SIG-M5 treated with dmso at 0.1 percent for 504 hours (cell line): ENCODE measurements around the gene CD276.
"Not testable (repeated sequence)": the region's sequence is repeated elsewhere in the genome, so short reads cannot be mapped to it uniquely, and the experiment has no call there.

Experiments used
- DNase-seq: peaks from one replicate; lab custom pipeline; 2025; ENCODE audit not compliant: unreplicated experiment; lab: John Stamatoyannopoulos, UW

CD276 gene

DNA sequence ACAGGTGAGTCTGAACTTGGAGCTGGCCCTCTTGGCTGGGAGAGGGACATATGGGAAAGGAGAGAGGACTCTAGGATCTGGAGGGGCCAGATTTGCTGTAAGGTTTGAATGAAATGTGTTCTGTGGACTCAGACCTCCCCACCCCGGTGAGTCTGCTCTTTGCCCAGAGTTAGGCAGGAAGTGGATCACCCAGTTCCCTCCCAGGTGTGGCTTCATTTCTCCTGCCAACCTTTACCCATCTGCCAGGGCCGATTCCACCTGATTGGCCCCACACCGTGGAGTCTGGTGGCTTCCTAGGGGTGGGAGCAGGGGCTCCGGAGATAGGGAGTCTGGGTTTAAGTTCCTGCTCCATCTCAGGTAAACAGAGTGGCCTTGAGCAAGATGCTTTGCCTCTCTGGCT is 25.5 kb downstream of the CD276 start:
- DNase-seq, result no peak

DNA sequence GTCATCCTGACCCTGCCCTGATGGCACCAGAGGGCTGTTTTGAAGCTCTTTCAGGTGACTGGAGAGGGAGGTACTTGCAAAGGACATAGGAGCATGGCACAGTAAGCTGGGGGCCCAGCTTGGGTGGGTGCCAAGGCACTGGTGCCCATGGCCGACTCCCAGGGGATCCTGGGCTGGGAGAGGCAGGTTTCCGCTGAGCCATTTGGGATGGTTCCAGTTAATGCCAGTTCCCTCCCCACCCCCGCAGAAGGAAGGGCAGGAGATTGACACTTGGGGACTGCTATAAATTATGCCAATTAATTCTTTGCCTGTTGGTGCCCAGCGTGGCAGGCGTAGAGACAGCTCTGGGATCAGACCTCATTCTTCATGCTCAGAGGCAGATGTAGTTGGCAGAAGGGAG is 26.1 kb downstream of the CD276 start:
- DNase-seq, result no peak

DNA sequence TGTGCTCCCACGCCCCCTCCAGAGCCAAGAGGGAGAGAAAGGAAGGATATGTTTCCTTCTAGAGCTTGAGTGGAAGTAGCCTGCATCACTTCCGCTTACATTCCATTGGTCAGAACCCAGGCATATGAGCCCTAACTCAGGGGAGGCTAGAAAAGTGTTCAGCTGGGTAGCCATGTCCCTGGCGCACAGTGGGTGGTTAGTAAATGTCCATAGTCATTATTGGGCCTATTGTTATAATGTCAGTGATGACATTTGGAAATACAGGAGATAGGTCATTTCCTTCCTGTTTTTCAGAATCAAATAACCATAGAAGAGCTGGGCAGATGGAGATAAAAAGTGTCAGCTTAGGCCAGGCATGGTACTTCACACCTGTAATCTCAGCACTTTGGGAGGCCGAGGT is 27.3 kb downstream of the CD276 start:
- no peak for DNase-seq

DNA sequence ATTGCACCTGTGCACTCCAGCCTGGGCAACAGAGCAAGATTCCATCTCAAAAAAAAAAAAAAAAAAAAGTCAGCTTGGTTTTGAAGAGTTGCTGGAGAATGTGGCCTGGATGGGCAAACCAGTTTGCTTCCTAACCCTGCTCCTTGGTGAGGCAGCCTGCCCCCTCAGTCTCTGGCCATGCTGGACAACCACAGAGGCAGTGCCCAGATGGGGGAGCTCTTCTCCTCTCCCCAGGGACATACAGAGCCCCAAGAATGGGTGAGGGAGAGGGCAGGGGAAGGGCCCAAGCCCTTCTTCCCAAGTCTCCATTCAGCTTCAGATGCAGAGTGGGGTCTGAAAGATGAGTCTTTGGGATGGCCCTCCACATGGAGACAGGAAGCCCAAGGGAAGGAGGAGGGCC is 27.9 kb downstream of the CD276 start:
- peak; percentile 22 for DNase-seq

DNA sequence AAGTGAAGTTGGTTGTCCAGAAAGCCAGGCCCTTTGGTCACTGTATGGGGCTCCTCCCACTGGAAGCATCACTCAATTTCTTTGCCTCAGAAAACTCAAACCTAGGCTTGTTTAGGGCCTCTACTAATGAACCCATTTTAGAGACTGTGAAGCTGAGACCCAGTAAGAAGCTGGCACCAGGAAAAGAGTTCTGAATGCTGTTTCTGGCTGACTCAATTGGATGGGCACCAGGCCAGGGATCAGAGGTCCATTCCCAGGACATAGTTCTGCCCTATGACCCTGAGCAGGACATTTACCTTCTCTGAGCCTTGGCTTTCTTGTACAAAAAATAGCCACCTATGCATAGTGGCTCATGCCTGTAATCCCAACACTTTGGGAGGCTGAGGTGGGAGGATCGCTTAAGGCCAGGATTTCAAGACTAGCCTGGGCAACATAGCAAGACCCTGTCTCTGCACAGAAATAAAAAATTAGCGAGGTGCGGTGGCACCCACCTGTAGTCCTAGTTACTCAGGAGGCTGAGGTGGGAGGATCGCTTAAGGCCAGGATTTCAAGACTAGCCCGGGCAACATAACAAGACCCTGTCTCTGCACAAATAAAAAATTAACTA is 30.6 kb downstream of the CD276 start:
- DNase-seq, result no peak

DNA sequence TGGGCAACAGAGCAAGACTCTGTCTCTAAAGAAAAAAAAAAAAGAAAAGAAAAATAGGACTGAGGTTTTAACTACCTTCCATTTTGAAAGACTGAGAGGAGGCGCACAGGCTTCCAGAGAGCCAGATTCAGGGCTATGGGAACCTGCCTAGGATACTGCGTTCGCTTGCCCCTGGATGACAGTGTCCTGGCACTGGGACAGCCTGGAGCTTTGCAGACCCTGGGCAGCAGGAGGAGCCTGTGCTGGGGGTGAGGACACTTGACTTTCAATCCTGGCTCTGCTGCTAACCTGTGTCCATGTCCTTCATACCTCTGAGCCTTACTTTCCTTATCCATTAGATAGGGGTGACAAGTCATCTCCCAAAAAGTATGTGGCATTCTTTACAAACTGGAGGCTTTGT is 31.2 kb downstream of the CD276 start:
- DNase-seq, result no peak

DNA sequence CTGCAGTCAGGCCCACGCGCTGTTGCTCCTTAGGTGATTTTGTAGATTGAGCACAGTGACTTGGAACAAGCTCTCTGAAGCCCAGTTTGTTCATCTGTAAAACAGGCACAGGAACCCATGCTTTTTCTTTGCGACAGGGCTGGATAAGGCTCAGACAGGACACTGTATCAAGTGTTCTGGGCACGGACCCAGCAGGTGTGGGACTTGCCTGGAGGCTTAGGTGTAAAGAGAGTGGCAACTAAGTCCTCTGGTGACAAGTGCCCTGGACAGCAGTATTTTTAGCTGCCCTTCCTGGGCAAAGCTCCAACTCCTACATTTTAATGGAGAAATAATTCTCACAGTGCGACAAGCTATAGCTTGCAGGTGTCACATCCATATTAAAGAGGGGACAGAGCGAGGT is 32.2 kb downstream of the CD276 start:
- DNase-seq, result no peak

DNA sequence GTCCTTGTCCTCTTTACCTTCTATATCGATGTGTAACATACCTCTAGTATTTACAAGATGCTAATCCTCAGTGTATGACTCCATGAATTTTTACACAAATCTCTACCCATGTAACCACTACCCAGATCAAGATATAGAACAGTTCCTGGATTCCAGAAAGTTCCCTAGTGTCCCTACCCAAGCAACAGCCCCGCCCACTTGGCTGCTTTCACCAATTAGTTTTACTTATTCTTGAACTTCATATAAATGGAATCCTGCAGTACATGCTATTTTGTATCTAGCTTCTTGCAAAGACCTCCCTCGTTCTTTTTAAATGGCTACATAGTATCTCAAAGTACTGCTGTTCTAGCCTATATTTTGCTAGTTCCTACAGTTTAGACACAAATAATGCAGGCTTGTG is 33.0 kb downstream of the CD276 start:
- DNase-seq, result no peak

DNA sequence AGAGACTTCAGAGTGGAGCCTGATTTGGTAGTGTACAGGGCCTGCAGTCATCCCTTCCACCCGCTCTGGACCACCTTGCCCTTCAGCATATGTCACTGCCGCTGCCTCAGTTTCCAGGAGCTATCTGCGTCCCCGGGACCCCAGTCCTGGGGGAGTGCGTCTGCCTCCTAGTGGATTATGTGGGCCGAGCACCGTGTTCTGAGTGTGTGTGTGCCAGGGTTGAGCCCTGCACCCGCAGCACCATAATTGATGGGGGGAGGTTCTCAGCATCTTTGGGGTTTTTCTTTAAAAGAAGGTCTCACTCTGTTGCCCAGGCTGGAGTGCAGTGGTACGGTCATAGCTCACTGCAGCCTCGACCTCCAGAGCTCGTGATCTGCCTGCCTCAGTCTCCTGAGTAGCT is 33.6 kb downstream of the CD276 start:
- no peak for DNase-seq

DNA sequence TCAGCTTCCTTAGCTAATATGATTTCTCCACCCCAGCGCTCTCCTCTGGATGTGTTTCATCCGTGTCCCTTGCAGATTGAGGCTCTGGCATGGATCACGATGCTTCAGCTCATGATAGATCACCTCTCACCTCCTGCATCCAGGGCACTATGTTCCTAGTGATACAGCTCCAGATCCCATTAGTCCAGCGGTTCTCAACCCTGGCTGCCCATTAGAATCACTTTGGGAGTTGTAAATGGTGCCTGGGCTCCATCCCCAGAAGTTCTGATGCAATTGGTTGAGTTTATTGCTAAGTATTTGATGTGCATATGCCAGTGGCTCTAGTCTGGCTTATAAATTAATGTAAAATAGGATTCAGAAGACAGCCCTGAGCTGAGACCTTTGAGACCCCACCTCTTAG is 34.5 kb downstream of the CD276 start:
- DNase-seq, result no peak

DNA sequence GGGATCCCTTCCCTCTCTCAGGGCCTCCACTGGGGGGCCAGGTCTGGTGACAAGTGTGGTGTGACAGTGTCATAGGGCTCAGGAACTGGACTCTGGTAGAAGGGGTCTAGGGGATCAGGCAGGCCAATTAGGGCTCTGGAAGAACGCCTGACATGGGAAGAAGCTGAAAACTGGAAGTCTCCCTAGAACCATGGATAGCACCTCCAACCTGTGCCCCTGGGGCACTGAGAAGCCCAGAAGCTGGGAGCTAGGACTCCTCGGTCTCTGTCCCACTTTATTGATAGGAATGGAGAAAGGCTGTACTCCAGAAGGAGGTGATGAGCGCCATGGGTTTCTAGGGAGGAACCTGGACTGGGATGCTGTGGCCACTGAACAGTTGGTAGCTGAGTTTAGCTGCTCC is 38.2 kb downstream of the CD276 start:
- DNase-seq, result no peak

DNA sequence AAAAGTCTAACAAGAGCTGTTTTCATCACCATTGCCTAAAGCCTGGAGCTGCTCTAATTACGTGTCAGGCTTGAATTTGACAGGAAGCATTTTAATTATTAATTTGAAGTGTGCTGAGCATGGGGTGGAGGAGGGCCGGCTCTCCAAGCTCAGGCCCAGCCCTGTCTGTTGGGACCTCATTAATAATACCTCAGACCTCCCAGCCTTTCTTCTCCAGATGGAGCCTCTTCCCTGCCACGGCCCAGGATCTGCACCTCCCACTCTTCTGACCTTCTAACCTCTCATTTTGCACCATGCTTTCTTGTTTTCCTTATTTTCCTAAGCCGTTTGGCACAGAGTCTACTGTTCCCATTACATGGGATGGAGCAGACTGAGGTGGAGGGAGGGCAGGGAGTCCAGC is 39.0 kb downstream of the CD276 start:
- no peak for DNase-seq

DNA sequence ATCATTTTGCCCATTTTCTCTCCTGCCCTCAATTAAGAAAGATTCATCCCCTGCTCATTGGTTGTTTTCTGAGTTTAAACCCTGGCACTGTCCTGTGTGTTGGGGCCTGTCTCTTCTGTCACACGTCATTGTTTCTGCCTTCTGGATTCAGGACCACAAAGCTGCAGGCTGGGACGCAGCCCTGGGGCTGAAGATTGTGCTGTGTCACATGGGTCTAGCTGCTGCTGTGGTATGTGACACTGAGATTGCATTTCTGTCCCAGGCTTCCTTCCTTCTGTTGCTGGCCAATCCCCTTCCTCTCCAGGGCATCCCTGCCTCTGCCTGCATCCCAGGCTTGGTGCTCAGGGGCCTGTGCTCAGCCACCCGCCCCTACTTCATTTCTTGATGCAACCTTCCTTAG is 40.0 kb downstream of the CD276 start:
- no peak for DNase-seq

DNA sequence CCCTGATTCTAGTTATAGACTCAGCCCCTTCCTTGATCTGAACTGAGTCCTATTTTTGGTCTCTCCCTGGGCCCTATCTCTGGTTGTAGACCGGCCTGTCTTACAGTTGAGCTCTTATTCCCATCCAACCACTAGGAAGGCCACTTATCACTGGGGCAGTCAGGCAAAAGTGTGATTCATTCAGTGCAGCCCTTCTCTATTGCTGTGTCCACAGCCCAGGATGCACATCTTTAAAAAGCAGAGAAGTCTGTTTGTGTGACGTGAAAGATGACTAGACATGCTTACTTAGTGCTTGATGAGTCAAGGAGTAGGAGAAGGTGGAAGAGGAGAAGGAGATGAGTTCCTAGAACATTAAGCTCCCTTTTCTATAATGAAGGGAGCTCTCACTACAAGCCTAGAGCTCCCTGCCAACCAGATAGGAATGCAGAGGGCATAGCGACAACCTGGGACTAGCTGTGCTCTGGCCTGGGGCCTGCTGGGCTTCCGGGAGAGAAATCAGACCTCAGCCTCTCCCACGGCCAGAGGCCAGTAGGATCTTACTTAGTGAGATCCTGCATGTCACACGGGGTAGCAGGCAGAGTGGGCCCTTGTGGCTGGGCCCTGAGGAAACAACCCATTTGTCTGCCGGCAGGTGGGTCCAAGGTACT is 43.3 kb downstream of the CD276 start:
- no peak for DNase-seq

DNA sequence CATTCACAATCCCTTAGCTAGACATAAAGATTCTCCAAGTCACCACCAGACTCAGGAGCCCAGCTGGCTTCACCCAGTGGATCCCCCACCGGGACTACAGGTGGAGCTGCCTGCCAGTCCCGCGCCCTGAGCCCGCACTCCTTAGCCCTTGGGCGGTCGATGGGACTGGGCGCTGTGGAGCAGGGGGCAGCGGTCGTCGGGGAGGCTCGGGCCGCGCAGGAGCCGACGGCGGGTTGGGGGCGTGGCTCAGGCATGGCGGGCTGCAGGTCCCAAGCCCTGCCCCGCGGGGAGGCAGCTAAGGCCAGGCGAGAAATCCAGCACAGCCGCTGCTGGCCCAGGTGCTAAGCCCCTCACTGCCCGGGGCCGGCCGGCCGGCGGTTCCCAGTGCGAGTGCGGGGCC is 47.9 kb downstream of the CD276 start:
- not testable (repeated sequence) for DNase-seq

DNA sequence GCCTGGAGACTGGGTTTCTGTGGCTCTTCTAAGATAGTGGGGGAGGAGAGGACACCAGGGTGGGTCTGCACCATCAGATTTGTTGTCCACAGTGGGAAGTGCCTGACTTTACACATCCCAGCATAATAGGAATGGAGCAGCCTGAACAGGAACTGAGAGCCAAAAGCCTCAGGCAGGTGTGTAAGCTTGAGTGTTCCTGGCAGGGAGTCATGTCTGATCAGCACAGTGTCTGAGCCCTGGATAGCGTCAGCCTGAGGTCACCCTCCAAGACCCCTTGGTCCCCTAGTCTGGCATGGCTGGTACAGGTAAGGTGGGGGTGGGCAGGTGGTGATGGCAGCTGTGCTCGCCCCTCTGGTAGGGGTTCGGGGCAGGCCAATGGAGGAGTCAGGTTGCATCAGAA is 48.7 kb downstream of the CD276 start:
- no peak for DNase-seq

DNA sequence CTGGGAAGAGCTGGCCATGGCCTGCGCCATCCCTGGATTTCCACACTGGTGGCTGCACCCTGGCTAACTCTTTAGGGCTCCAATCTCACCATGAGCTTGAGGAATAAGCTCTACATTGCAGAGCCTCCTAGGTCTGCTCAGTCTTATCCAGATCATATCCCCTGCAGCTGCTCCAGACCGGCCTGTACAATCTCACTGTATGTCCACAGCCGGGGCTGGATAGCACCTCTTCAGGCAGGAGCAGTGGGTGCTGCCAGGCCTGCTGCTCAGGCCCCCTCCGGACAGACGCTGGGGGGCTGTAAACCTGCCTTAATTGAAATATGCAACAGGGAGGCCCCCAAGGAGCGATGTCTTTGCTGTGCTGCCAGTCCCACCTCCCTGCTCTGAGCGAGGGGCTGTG is 53.4 kb downstream of the CD276 start:
- DNase-seq, result no peak

DNA sequence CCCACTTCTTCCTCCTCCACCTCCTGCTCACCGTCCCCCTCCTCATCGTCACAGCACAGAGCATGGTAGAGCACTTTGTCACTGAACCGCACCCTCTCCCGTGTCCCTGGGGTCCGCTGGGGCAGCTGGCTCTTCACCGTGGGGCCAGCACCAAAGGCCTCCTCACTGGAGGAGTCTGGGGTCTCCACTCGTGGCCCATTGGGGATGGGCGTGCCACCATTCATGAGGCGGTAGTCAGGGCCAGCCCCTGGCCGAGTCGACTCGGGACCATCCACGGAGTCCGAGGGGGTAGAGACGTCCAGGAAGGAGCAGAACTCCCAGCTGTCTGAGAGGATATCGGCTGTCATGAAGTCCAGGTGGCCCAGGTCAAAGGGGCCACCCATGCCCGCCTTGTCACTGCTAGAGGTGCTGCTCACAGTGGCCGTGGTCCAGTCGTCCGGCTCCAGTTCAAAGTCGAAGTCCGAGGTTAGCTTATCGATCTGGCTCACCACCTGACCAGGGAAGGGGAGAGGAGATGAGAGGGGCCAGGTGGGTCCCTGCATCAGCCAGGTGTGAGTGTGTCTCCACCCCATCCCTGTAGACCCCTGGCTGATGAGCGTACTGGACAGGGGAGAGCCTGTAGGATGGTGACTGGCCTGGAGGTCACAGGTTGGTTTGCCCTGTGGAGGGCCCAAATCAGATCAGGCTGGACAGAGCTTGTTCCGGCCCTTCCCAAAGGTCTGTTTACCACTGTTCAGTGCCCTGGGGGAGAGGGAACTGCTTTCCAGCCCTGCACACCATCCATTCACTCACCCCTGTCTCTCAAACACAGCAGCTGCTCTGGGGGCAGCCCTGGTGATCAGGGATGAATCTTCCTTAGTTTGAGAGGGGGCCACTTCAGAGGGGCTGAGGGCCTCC is 56.2 kb downstream of the CD276 start:
- no peak for DNase-seq

DNA sequence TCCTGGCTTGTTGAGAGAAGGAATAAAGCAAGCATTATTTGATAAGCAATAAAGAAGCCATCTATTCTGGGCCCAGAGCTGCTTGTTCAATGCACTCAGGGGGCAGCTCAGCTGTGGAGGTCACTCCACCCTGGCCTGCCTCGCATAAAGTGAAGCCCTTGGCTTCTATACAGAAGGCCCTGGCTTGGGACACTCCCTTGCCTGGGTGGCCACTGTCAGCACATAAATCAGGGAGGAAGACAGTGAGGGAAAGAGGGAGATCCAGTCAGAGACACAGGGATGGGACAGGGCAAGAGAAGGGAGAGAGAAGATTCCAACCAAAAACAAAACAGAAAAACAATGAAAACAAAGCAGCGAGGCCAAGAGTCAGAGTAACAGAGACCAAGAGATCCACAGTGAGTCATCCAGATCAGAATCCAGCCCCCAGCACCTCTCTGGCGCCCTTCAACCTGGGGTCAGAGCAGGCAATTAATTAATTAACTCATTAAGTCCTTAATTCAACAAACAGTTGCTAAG is 57.2 kb downstream of the CD276 start:
- no peak for DNase-seq

DNA sequence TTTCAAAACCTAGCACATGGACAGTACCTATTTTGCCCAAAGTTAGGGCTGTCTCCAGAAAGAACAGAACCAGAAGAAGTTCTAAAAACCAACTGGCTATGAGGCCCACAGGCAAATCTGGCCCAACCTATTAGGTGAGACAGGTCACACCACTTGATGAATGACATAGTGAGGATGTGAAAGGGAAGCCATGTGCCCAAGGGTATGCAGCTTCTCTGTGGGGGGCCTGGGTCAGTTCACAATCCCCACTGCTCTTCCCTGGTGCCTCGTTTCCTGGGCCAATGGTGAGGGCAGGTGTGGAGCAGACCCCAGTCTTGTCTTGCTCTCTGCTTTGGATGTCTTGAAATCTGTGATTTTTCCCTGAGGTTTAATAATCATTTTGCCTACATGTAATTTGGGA is 60.1 kb downstream of the CD276 start:
- no peak for DNase-seq

DNA sequence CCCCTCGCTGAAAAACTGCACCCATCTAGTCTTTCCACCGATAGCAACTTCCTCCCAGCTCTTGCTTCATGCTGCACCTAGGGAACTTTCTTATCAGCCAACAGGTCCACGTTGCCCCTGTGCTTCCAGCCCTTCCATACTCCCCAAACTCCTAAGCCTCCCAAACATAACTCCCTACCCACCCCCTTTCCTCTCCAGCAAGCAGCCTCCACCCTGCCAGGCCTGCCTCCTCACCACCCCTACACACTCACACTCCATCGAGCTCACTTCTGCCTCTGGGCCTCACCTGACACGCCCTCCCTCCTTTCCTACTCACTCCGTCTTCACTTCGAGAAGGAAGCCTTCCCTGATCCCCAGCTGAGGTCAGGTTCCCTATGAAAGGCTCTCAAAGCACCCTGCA is 60.9 kb downstream of the CD276 start:
- DNase-seq, result no peak

DNA sequence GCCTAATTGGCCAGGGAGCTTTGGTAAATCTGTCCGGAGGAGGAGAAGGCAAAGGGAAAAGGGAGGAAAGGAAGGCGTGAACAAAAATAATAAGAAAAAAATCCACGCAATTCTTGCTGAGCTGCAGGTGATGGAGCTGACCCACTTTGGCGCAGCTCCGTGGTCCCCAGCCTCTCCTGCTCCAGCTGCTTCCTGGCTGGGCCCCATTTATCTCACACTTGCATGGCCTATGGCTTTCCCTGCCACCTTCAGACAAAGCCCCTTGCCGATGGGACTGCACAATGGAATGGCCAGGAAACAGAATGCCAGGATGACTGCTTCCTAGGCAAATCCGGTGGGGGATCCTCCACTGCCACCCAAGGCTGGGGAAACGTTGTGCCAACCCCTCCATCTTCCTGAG is 62.1 kb downstream of the CD276 start:
- no peak for DNase-seq
